ENCODE results near the gene FGFBP3. TPM values are rescaled to one million over a fixed set of nuclear protein-coding genes. Genes with fewer than 3 reads are reported as not detected.

FGFBP3 gene
- total and polyA plus RNA-seq, 2 of the 13 experiments (the other 11 are each of a cell fraction or from before 2014, with no cell fraction given) = 0.50 to 2.0 TPM

- peak; percentile 42 for TF ChIP-seq ZNF407 (CRISPR knock-in tag; IDR thresholded peaks at IDR 0.05; ENCODE audit: not compliant biosample characterization)
- peak; percentile 91 for TF ChIP-seq IKZF5 (CRISPR knock-in tag; IDR thresholded peaks at IDR 0.05)
- TF ChIP-seq ZFP37 (CRISPR knock-in tag; IDR thresholded peaks at IDR 0.05; ENCODE audit: borderline replicate concordance) = peak; percentile 64; the same call in 1 of the 2 replicates
- peak; percentile 52 for TF ChIP-seq NFYB (CRISPR knock-in tag; IDR thresholded peaks at IDR 0.05)
- peak; percentile 81 for TF ChIP-seq ZBTB38 (CRISPR knock-in tag; IDR thresholded peaks at IDR 0.05)
- peak; percentile 53 for TF ChIP-seq THRA (CRISPR knock-in tag; IDR thresholded peaks at IDR 0.05; ENCODE audit: borderline replicate concordance)
- TF ChIP-seq SNAPC2 (CRISPR knock-in tag; IDR thresholded peaks at IDR 0.05) = no peak
- TF ChIP-seq NFKB2 (CRISPR knock-in tag; IDR thresholded peaks at IDR 0.05; ENCODE audit: borderline replicate concordance) = peak; percentile 92; the same call in 1 of the 2 replicates
- peak; percentile 48; the same call in 1 of the 2 replicates for TF ChIP-seq ZNF501 (CRISPR knock-in tag; IDR thresholded peaks at IDR 0.05)
- peak; percentile 58; the same call in 1 of the 2 replicates for TF ChIP-seq ZGPAT (CRISPR knock-in tag; IDR thresholded peaks at IDR 0.05)
Observed at GRCh38 chr10:91908337-91909116, 759 bp downstream of the FGFBP3 start (continued).

Measured in HepG2 (cell line).